Erythroblast (primary cell): ENCODE measurements around the gene COMP.

Experiments
- GATA1 ChIP-seq: IDR thresholded peaks from 2 replicates; pipeline ENCODE4 v1.6.1; 2011; ENCODE audit warnings: low read depth, mild to moderate bottlenecking, control low read depth, low read length, moderate library complexity
- POLR2A ChIP-seq: IDR thresholded peaks from 2 replicates; pipeline ENCODE4 v1.6.1; 2011; ENCODE audit warnings: mild to moderate bottlenecking, low read length

DNA sequence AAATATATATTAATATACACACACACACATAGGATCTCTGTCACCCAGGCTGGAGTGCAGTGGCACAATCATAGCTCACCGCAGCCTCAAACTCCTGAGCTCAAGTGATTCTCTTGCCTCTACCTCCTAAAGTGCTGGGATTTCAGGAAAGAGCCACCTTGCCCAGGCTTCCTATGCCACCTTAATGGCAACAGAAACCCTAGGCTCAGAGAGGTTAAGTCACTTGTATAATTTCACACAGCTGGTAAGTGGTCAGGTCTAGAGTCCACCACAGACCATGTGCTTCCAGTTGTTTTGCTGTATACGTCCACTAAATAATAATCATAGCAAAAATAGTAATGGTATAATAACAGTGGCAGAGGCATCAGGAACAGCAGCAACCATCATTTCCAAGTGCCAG is 39.4 kb upstream of the COMP start:
- TF ChIP-seq POLR2A = no peak
- no peak for TF ChIP-seq GATA1
